Neural cell (in vitro differentiated cells): Measurements from ENCODE around the gene SLC8A1. TPM values are rescaled to one million over a fixed set of nuclear protein-coding genes. Genes with fewer than 3 reads are reported as not detected.

Experiments used
- H2AFZ ChIP-seq: fragments of 200-600, 300-800 bp; sonication (generic), shearing (Covaris generic); 2 replicates; pipeline ENCODE4 v1.6.0; 2014; ENCODE audit warnings: low read depth, mild to moderate bottlenecking, antibody characterized with exemption, low read length, moderate library complexity
- H3F3A ChIP-seq: fragments of 200-600 bp; shearing (Covaris generic); 2 replicates; pipeline ENCODE4 v1.6.1; 2016; ENCODE audit warnings: mild to moderate bottlenecking, moderate library complexity, mixed read lengths, antibody characterized with exemption, low read length; ENCODE audit not compliant: insufficient read depth, poor library complexity, severe bottlenecking
- H3K27ac ChIP-seq: fragments of 200-600, 300-800 bp; sonication (generic), shearing (Covaris generic); 2 replicates; pipeline ENCODE4 v1.5.1; 2014; ENCODE audit warnings: mild to moderate bottlenecking, low read length, moderate library complexity
- H3K27me3 ChIP-seq: fragments of 300-800, 200-600 bp; sonication (generic), shearing (Covaris generic); 2 replicates; pipeline ENCODE4 v1.6.0; 2014; ENCODE audit warnings: mild to moderate bottlenecking, low read depth, low read length, moderate library complexity; ENCODE audit not compliant: insufficient read depth
- H3K36me3 ChIP-seq: fragments of 300-800, 200-600 bp; sonication (generic), shearing (Covaris generic); 2 replicates; pipeline ENCODE4 v1.5.1; 2014; ENCODE audit warnings: mild to moderate bottlenecking, antibody characterized with exemption, low read length, moderate library complexity; ENCODE audit not compliant: insufficient read depth
- H3K4me2 ChIP-seq: fragments of 300-800, 200-600 bp; sonication (generic), shearing (Covaris generic); 2 replicates; pipeline ENCODE4 v1.6.0; 2014; ENCODE audit warnings: mild to moderate bottlenecking, low read length
- H3K4me3 ChIP-seq: fragments of 300-800, 200-600 bp; sonication (generic), shearing (Covaris generic); 2 replicates; pipeline ENCODE4 v1.5.1; 2014; ENCODE audit warnings: mild to moderate bottlenecking, low read length, moderate library complexity
- H3K79me2 ChIP-seq: fragments of 200-600 bp; shearing (Covaris generic); replicated peaks from 2 replicates; pipeline ENCODE4 v1.6.0; 2014; ENCODE audit warnings: mild to moderate bottlenecking, low read length, moderate library complexity; ENCODE audit not compliant: insufficient read depth
- H3K9ac ChIP-seq: fragments of 300-800, 200-600 bp; sonication (generic), shearing (Covaris generic); 2 replicates; pipeline ENCODE4 v1.6.1; 2016; ENCODE audit warnings: mild to moderate bottlenecking, low read length, mixed read lengths
- H3K9me2 ChIP-seq: fragments of 200-600 bp; shearing (Covaris generic); 2 replicates; pipeline ENCODE4 v1.6.1; 2016; ENCODE audit warnings: mild to moderate bottlenecking, low read length, mixed read lengths; ENCODE audit not compliant: insufficient read depth
- H3K9me3 ChIP-seq: fragments of 200-600, 300-800 bp; sonication (generic), shearing (Covaris generic); 2 replicates; pipeline ENCODE4 v1.6.1; 2016; ENCODE audit warnings: mild to moderate bottlenecking, mixed run types, low read length, moderate library complexity, mixed read lengths
- H4K20me1 ChIP-seq: fragments of 200-600 bp; shearing (Covaris generic); 2 replicates; pipeline ENCODE4 v1.6.1; 2016; ENCODE audit warnings: mild to moderate bottlenecking, mixed run types; ENCODE audit not compliant: insufficient read depth
- EP300 ChIP-seq: fragments of 450-650 bp; conservative IDR thresholded peaks from 2 replicates; pipeline ENCODE4 v1.6.1; 2014; ENCODE audit warnings: antibody characterized with exemption, mild to moderate bottlenecking, moderate library complexity; ENCODE audit not compliant: poor library complexity, severe bottlenecking
- EZH2 ChIP-seq: fragments of 200-600, 300-800 bp; shearing (Covaris generic), sonication (generic); IDR thresholded peaks from 2 replicates; pipeline ENCODE4 v1.6.1; 2014; ENCODE audit warnings: antibody characterized with exemption, low read length, borderline replicate concordance, mild to moderate bottlenecking; ENCODE audit not compliant: insufficient read depth, poor library complexity, severe bottlenecking
- MXI1 ChIP-seq: fragments of 450-650 bp; conservative IDR thresholded peaks from 2 replicates; pipeline ENCODE4 v1.6.1; 2014; ENCODE audit warnings: antibody characterized with exemption, mild to moderate bottlenecking; ENCODE audit not compliant: poor library complexity, severe bottlenecking
- POLR2AphosphoS5 ChIP-seq: IDR thresholded peaks from 2 replicates; pipeline ENCODE4 v1.6.1; 2012
- RAD21 ChIP-seq: fragments of 450-650 bp; conservative IDR thresholded peaks from 2 replicates; pipeline ENCODE4 v1.6.1; 2014; ENCODE audit warnings: antibody characterized with exemption, mild to moderate bottlenecking, moderate library complexity
- SMC3 ChIP-seq: fragments of 450-650 bp; conservative IDR thresholded peaks from 2 replicates; pipeline ENCODE4 v1.6.1; 2014; ENCODE audit warnings: antibody characterized with exemption, mild to moderate bottlenecking, moderate library complexity; ENCODE audit not compliant: poor library complexity
- TAF1 ChIP-seq: IDR thresholded peaks from 2 replicates; pipeline ENCODE4 v1.6.1; 2012; ENCODE audit warnings: low read depth
- polyA plus RNA-seq: library from polyadenylated mRNA; depleted of rRNA; stranded (reverse); fragments of >200 nt; gene quantifications from 2 replicates; pipeline ENCODE4 v1.2.3, GENCODE V29; 2014
- TF ChIP-seq, protein P1 (sequence below): IDR thresholded peaks from 2 replicates; pipeline ENCODE4 v1.6.1; 2012; ENCODE audit warnings: borderline replicate concordance
- TF ChIP-seq, protein P2 (sequence below): fragments of 450-650 bp; IDR thresholded peaks from 2 replicates; pipeline ENCODE4 v1.5.1; 2014; ENCODE audit warnings: antibody characterized with exemption, mild to moderate bottlenecking, moderate library complexity; ENCODE audit not compliant: poor library complexity, severe bottlenecking

The SLC8A1 gene
- polyA plus RNA-seq, 1 donor from 2014 or later, result 18.7 TPM

DNA sequence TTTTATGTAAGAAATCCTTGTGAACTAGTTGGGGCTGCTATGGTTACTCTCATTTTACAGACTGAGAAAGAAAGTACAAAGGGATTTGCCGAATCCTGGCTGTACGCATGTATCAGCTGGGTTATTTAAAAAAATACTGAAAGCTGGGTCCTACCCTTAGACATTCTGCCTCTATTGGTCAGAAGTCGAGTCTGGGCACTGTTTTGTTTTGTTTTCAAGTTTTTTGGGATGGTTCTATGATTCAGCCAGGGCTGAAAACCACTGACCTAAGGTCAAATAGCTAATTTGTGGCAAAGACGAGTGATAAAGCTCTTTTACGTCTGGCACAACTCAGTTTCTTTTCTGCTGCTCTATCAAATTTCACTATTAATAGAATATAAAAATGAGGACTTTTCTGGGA is 5.9 kb upstream of the SLC8A1 start:
- no peak for TF ChIP-seq POLR2AphosphoS5
- no peak for TF ChIP-seq EZH2
- TF ChIP-seq EP300, result no peak
- no peak overlapping the region for H3K9ac ChIP-seq
- H3K4me3 ChIP-seq, result no peak overlapping the region
- H3K9me2 ChIP-seq, result no peaks in the 10 kb centered on the region
- H3K9me3 ChIP-seq, result no peaks in the 10 kb centered on the region
- no peaks in the 10 kb centered on the region for H3K36me3 ChIP-seq
- H3K79me2 ChIP-seq, result no peaks in the 10 kb centered on the region
- H2AFZ ChIP-seq, result no peak overlapping the region
- no peaks in the 10 kb centered on the region for H4K20me1 ChIP-seq
- H3K4me2 ChIP-seq, result no peak overlapping the region
- no peak overlapping the region for H3K27ac ChIP-seq
- no peaks in the 10 kb centered on the region for H3F3A ChIP-seq
- H3K27me3 ChIP-seq, result no peaks in the 10 kb centered on the region

DNA sequence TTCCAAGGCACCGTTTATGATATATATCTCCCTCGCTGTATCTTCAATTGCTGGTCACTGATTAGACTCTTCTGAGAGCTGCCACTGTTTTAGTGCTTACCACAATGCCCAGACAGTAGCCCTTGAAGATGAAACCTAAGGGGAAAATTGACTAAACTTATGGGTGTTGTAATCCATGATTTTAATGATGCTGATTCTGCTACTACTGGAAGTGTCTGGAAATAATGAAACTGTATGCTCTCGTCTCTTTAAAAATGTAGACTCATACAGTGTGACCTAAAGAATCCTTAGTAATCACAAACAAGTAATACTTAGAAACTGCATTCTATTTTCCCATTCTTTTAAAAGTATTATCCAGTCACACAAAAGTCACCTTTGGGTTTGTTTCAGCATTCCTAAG is 5.5 kb upstream of the SLC8A1 start:
- Histone ChIP-seq H3K4me3 (no peak overlapping the region), H3K9me3 (no peaks in the 10 kb centered on the region), H3K79me2 (no peaks in the 10 kb centered on the region), H3K4me2 (no peak overlapping the region), H3K27me3 (no peaks in the 10 kb centered on the region), H4K20me1 (no peaks in the 10 kb centered on the region), H3K9ac (no peak overlapping the region), H3K9me2 (no peaks in the 10 kb centered on the region), H2AFZ (no peak overlapping the region), H3K36me3 (no peaks in the 10 kb centered on the region), H3K27ac (no peak overlapping the region), H3F3A (no peaks in the 10 kb centered on the region)
- no peak for TF ChIP-seq EZH2
- no peak for TF ChIP-seq EP300
- no peak for TF ChIP-seq TAF1
- TF ChIP-seq, protein P1, sequence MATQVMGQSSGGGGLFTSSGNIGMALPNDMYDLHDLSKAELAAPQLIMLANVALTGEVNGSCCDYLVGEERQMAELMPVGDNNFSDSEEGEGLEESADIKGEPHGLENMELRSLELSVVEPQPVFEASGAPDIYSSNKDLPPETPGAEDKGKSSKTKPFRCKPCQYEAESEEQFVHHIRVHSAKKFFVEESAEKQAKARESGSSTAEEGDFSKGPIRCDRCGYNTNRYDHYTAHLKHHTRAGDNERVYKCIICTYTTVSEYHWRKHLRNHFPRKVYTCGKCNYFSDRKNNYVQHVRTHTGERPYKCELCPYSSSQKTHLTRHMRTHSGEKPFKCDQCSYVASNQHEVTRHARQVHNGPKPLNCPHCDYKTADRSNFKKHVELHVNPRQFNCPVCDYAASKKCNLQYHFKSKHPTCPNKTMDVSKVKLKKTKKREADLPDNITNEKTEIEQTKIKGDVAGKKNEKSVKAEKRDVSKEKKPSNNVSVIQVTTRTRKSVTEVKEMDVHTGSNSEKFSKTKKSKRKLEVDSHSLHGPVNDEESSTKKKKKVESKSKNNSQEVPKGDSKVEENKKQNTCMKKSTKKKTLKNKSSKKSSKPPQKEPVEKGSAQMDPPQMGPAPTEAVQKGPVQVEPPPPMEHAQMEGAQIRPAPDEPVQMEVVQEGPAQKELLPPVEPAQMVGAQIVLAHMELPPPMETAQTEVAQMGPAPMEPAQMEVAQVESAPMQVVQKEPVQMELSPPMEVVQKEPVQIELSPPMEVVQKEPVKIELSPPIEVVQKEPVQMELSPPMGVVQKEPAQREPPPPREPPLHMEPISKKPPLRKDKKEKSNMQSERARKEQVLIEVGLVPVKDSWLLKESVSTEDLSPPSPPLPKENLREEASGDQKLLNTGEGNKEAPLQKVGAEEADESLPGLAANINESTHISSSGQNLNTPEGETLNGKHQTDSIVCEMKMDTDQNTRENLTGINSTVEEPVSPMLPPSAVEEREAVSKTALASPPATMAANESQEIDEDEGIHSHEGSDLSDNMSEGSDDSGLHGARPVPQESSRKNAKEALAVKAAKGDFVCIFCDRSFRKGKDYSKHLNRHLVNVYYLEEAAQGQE, result no peak
- TF ChIP-seq MXI1, result no peak
- no peak for TF ChIP-seq SMC3
- no peak for TF ChIP-seq RAD21
- TF ChIP-seq POLR2AphosphoS5, result no peak

DNA sequence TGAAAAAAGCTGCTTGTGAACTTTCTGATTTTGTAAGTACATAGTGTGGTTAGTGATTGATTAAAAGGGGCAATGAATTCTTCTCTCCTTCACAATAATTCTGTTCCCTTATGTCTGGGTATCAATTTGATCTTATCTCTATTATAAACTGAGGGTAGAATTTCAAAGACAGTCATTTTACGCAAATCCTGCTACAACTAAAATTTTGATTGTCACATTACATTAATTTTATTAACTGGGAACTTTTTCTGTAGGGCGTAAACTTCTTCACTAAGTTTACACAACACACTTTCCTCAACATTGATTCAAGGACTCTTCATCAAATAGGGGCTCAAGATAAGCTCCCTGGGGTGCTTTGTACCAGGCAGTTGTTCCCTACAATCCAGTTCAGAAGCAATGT is 5.0 kb upstream of the SLC8A1 start:
- Histone ChIP-seq H3F3A (no peaks in the 10 kb centered on the region), H3K36me3 (no peaks in the 10 kb centered on the region), H3K4me3 (no peak overlapping the region), H3K4me2 (no peak overlapping the region), H2AFZ (no peak overlapping the region), H3K9ac (no peak overlapping the region), H3K9me2 (no peaks in the 10 kb centered on the region), H3K79me2 (no peaks in the 10 kb centered on the region), H3K9me3 (no peaks in the 10 kb centered on the region), H4K20me1 (no peaks in the 10 kb centered on the region), H3K27ac (no peak overlapping the region), H3K27me3 (no peaks in the 10 kb centered on the region)
- TF ChIP-seq POLR2AphosphoS5 (no peak), EP300 (no peak), TAF1 (no peak), RAD21 (no peak), EZH2 (no peak), SMC3 (no peak), MXI1 (no peak)
- TF ChIP-seq, protein P2, sequence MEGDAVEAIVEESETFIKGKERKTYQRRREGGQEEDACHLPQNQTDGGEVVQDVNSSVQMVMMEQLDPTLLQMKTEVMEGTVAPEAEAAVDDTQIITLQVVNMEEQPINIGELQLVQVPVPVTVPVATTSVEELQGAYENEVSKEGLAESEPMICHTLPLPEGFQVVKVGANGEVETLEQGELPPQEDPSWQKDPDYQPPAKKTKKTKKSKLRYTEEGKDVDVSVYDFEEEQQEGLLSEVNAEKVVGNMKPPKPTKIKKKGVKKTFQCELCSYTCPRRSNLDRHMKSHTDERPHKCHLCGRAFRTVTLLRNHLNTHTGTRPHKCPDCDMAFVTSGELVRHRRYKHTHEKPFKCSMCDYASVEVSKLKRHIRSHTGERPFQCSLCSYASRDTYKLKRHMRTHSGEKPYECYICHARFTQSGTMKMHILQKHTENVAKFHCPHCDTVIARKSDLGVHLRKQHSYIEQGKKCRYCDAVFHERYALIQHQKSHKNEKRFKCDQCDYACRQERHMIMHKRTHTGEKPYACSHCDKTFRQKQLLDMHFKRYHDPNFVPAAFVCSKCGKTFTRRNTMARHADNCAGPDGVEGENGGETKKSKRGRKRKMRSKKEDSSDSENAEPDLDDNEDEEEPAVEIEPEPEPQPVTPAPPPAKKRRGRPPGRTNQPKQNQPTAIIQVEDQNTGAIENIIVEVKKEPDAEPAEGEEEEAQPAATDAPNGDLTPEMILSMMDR, result no peak
- TF ChIP-seq, protein P1, result no peak
